Measurements from ENCODE around the gene IFI44.

IFI44 gene

DNA sequence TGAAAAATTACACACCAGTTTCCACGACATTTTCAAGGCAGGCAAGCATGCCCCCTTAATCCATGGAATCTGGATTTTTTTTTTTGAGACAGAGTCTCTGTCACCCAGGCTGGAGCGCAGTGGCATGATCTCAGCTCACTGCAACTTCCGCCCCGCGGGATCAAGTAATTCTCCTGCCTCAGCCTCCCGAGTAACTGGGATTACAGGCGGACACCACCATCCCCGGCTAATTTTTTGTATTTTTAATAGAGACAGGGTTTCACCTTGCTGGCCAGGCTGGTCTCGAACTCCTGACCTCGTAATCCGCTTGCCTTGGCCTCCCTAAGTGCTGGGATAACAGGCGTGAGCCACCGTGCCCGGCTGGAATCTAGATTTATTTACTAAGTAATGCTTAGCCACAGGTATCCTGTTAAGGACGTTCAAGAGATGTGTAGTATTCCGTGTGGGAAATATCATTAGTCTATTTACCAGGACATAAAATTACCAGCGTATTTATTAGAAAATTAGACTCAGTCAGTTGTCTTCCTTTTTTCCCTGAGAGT lies 2.5 kb downstream of the IFI44 start:
- DNase-seq: no peak

DNA sequence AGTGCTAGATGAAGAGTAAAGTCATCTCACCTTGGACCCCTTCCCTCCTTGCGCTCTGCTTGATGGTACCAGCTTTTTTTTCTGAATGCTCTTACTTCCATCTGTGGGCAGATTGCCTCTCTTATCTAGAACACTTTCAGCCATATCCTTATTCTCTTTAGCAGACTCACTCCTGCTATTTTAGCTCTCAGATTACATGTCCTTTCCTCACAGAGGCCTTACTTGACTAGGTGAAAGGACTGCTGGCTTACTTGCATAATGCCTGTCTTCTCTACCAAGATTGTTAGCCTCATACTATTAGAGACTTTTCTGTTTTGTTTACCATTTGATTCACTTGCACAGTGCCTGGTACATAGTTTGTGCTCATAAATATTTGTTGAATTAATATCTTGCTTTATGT lies 9.3 kb downstream of the IFI44 start:
- DNase-seq: no peak

DNA sequence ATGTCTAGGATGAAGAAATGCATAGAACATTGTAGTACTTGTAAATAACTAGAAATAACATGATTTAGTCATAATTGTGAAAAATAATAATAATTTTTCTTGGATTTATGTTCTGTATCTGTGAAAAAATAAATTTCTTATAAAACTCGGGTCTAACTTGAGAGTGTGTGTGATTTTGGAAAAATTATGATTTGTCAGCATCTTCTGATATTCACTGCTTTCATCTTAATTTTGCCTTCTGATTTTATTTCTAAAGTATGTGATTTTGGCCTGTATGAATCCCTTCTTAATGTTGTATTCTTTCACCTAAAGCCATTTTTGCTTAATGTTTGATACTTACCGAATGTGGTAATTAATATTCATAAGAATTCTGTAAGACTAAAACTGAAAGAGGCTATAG lies 14.3 kb downstream of the IFI44 start:
- no peak for DNase-seq

DNA sequence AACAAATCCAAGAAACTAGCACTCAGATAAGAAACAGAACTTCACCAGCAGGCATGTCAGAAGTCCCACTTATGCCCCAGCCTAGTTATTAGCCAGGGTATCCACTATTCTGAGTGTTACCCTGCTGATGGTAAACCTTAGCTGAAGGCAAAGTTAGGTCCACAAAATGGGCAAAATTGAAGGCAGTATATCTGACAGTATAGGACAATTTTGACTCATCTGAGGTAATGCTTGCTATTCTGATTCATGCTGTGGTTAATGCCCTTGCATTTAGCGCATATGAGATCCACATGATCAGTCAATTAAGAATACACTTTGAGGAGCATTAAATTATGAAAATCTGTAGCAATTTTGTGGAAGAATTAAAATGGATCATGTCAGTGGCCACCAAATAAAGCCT lies 15.1 kb downstream of the IFI44 start:
- no peak for DNase-seq

DNA sequence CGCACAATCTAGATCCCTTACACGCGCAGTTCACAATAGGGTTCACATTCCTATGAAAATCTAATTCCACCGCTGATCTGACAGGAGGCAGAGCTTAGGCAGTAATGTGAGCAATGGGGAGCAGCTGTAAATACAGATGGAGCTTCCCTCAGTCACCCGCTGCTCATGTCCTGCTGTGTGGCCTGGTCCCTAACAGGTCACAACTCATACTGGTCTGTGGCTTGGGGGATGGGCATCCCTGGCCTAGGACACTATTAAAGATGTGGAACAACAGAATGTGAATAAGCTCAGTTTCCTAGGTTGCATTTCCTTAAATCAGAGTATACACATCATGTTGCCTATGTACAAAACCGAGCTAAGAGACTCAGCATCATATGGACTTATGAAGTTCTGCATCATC lies 16.2 kb downstream of the IFI44 start:
- DNase-seq: no peak

DNA sequence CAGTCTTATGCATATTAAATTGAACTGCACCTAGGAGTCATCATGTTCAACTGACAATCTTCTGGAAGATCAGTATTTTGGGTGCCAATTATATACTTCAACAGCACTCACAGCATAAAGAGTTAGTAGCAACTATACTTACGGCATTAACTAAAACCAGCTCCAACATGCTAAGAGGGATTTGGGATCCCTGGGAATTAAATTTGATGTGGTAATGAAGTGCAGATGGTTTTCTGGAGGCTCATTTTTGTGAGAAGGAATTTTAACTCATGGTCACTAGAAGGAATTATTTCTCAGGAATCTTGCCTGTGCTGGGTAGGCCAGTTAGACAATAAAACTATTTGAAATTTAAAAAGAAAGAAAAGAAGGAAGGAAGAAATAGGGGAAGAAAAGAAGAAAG lies 18.3 kb downstream of the IFI44 start:
- DNase-seq: no peak

DNA sequence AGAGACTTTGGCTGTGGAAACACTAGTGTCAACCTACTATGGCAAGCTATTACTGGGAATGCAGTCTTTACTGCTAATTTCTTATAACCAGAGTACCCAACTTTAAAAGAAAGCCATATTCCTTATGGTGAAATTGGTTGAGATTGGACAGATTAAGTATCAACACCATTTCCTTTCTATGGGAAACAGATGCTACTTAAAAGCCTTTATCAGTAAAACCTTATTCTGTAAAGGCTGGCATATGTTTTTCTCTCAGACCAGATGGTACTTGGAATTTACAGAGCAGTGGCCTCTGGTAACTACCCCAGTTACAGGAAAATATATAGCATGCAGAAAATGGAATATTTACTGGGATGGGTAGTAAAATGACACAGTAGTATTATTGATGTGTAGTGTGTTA lies 18.8 kb downstream of the IFI44 start:
- no peak for DNase-seq

DNA sequence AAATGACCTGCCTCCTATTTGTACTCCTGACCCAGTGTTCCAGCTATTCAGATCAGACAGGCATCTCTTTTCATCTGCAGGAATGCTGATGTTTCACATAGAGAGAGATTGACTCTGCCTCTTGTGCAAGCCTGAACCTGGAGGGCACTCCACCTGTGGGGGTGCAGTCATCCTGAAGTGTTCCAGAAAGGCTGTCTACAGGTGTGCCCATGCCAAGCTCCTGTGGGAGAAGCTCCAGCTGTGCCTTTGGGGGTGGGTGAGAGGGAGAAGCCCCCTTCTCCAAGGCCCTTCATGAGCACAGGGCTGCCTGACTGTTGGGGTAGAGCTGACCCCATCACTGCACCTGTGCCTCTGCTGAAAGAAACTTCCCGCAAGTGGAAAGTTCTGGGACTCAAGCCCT lies 22.8 kb downstream of the IFI44 start:
- no peak for DNase-seq

DNA sequence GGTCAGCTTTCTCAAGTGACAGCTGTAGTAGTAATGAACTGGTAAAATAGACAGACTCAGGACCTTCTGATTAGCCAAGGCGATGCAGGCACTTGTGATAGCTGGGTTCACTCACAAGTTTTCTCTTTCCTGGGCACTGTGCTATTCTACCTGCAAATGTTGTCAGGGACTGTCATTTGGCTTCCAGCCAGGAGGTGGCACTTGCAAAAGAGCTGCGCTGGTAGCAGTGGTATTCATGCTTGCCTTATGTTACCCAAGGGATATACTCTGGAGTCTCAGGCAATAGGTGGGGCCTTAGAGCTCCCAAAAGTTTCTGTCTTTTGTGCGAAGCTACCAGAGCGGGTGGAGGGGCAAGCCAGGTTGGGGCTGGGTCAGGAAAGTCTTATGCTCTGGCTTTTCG lies 23.5 kb downstream of the IFI44 start:
- DNase-seq: no peak

DNA sequence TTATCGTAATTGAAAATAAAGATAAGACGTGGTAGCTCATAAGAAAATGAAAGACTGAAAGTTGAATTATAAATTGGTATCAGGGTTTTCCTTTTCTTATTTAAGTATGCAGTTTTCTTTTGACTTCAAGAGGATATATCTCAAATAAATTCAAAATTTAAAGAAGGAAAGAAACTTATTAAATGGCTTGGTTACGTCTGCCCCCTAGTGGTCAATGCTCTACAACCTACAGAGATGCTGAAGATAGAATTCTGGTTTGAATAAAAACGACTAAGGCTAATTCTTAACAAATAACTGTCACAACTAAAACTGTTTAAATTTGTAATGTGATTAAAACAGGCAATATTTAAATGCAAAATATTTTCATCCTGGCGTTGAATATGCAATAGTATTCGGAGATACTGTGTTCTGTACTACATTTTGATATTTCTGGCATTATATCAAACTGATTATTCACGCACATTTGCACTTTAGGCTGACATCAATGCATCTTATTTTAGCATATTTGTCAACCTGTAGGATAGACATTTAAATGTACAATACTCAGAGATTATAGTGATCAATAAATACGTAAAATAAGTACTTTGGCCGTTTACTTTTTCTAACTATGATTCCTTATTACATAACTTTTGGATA lies 26.8 kb downstream of the IFI44 start:
- DNase-seq: no peak

DNA sequence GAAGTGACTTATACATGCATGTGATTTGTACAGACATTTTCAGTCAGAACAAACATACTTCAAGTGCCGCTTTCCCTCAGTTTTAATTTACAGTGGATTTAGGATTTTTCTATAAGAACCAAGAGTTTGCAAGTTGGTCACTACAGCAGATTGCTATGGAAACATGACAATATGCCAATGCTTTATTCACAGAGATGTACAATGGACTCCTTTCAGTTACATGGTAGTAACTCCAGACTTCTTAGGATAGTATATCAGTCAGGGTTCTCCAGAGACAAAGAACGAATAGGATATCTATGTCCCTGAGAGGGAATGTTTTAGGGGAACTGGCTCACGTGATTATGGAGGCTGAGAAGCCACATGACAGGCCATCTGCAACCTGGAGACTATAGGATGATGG lies 27.4 kb downstream of the IFI44 start:
- DNase-seq: no peak

DNA sequence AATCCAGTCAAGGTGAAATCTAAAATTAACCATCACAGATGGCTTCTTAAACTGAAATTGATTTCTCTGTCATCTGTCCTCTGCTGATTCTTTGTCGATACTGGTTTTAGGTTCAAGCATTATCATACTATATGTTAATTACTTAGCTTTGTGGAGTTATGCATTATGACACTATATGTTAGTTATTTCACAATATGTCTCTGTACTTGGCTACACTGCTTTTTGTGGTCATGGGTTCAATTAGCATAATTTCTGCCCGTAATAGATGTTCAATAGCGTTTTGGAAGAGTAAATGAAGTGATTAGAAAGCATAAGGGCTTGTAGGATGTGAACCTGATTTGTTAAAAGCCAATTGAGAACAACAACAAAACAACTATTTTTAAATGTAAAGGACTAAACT lies 28.2 kb downstream of the IFI44 start:
- DNase-seq: no peak

DNA sequence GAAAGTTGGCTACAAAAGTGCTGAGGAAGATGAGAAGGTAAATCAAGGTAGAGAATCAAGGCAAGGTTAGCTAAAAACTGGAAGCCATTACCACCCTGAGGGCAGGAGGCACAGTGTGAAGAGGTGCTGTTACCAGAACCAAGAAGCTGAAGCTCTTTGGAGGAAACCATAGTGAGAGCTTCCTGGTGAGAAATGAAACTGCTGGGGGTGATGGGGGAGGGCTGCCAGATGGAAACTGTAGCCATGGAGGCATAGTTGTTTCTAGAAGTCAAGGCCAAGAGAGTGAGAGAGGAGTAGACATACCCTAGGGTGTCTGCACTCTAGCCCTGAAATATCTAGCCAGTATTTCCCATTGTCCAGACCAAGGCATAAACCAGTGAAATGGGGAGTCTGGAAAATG lies 28.7 kb downstream of the IFI44 start:
- DNase-seq: no peak

DNA sequence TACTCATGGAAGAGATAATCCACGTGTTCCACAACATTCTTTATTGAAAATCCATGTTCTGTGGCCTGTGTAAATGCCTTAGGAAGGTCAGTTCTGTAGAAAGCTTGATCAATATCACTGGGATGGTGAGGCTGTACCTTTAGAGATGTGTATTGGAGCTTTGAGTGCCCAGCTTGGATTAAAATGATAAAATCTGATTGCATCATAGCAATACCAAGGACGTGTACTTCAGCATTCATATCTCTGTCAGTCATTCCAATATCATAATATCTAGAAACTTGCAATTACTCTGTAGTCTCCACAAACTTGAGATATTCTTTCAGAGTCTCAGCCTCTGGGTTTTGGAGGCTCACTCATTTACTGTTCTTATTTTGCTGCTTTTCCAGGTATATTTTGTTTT lies 31.6 kb downstream of the IFI44 start:
- DNase-seq: no peak

DNA sequence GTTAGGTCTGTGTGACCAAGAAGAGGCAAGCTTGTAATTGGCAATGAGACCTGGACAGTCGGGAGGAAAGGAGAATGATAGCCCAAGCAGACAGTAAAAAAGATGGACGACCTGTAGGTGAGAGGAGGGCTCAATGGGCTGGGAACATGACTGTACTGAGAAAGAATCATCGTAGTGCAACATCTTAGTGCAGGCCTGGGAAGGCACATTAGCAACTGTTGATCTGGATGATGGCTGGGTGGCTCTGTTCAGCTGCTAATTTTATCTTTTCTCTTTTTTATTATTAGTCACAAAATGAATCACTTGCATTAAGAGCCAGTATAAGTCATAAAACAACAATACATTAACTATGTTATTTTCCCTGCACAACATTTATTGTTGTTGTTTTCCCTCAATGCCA lies 32.9 kb downstream of the IFI44 start:
- no peak for DNase-seq

DNA sequence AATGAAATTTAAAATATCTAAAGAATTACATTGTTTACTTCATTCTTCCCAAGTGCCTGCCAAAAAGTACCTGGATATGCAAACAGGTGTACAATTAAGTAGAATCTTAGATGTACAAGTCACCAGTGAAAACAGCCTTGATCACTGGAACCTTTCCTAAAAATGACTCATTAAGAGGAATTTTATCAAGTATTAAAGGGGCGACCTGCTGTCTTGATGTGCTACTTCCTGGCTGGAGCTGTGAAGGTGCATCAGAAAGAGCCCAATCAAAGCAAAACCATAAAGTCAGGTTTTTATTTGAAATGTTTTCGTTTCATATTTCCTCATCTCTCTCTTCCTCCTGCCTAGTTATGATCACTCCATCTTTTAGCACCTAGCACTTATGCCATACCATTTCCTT lies 33.4 kb downstream of the IFI44 start:
- no peak for DNase-seq

DNA sequence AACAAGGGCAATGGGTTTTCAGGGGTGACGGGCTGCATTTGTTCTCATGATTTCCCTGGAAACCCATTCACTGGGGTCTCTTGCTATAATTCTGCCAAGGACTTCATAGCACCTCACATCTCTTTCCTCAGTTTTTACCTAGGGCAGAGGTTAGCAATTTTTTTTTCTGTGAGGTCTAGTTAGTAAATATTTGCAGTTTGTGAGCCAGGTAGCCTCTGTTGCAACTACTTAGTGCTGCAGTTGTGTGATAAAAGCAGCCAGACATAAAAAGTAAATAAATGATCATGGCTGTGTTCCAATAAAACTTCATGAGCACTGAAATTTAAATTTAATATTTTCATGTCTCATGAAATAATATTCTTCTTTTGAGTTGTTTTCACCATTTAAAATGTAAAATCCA lies 37.7 kb downstream of the IFI44 start:
- DNase-seq: no peak

DNA sequence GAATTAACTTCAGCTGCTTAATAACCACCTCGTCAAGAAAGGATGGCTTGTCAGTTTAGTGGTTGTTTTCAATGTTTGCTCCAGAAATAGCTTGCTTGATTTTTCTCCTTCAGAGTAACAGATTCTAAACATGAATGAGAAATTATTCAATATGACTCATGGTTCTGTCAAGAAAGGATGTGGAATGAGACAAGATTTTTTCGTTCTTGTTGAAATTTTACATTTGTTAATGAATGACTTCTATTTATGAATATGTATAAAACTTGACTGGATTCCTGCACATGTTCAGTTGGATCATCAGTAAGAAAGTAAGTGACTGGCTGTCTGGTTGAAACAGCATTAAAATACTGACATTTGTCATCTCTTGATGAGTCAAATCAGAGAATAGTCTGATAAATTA lies 38.3 kb downstream of the IFI44 start:
- DNase-seq: no peak

DNA sequence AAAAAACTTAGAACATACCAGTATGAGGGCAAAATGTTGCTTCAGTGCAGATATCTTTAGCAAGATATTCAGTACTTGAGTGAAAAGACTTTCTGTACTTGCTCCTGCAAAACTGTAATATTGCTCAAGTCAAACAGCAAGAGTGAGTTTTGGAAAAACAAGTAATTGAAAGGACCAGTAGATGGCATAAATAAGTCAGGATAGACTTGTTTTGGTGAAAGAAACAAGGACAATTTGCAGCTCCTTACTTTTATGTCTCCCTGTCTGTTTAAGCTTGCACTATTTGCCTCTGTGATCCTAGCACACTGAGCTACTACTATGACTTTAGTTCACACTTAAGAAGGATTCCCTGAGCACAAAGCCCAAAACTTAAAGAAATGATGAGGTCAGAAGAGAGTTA lies 39.1 kb downstream of the IFI44 start:
- DNase-seq: no peak

DNA sequence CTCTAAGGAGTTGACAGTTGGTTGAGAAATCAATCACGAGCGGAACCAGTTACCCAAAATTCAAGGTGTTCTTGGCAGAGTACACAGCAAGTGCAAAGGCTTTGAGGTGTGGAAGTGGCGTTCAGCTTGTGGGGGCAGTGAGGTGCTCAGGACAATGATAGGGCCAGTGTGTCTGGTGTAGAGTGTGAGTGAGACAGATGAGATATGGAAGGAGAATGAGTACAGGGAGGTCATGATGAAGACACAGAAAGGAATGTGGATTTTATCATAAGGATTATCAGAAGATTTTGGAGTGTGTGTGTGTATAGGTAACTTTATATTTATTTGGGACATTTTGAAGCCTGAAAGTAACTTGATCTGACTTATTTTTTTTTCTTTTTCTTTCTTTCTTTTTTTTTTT lies 40.9 kb downstream of the IFI44 start:
- no peak for DNase-seq

DNA sequence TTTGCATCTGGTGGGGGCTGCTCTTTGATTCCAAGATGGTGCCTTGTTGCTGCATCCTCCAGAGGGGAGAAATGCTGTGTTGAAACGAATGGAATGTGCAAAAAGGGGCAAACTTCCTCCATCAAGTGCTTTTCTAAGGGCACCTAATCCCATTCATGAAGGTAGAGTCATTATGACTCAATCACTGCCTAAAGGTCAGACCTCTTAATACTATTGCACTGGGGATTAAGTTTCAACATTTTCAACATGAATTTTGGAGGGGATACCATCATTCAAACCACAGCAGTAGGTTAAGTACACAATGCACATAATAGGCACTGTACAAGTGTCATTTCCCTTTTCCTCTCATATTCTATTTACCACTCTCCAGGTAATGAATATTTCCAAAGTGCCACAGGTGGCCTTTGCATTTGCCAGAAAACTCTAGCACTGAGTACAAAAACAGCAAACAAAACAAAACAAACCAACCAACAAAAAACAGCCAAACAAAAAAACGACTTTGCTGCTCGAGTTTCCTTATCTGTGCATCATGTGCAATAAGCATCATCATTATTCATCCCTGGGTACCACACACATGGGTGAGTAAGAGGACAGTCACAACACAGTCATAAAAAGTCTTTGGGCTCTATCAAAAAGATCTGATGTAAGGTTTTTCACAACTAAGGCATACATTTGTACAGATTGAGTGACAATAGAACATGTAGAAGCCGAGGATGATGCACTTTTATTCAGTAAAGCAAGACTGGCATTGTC lies 42.5 kb downstream of the IFI44 start:
- no peak for DNase-seq

DNA sequence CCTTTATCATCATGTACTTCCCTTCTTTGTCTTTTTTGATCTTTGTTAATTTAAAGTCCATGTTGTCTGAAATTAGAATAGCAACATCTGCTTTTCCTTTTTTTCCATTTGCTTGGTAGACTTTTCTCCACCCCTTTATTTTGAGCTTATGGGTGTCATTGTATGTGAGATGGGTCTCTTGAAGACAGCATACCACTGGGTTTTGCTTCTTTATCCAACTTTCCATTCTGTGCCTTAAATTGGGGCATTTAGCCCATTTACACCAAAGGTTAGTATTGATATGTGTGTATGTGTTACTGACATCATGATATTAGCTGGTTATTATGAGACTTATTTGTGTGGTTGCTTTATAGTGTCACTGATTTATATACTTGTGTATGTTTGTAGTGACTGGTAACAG lies 50.2 kb downstream of the IFI44 start:
- no peak for DNase-seq

DNA sequence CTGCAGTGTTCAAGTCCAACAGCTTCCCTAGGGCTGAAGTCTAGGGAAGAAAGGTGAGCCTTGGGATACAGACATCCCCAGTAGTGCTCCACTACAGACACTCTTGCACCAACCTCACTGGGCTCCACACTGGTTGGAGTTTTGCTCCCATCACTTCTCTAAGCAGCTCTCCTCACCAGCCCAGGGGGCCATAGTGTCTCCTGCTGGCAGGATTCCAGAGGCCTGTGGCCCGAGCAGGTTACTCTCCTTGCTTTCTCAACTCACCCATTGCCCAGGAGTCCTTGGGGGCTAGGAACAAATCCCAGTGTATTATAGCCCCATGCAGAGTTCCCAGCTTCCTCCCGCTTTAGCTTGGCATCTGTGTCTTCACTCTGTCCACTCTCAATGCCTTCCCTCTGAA lies 52.8 kb downstream of the IFI44 start:
- DNase-seq: no peak

DNA sequence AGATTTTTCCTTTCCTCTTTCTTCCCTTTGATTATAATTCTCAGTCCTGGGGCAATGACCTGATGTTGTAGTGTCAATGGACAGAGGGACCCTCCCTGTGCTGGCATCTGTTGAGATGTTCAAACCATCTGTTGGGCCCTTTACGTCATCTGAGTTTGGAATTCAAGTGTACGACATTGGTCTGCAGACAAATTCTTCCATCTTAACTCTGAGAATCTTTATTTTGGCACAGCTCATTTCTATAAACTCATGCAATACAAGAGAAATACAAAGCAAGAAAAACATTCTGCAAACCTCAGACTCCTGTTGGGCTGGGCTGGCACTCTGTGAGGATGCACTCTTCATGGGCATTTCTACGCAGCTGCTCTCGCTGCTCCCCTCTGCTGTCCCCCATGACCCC lies 54.2 kb downstream of the IFI44 start:
- no peak for DNase-seq
